K562 (cell line): ENCODE results near the gene SLC29A2. TPM values are rescaled to one million over a fixed set of nuclear protein-coding genes. Genes with fewer than 3 reads are reported as not detected.
A peak's percentile ranks its signal among the peaks of the same experiment; 100 is the strongest.

ENCODE experiments used
- DEAF1 ChIP-seq: fragments of 450-650 bp; formaldehyde crosslinking; IDR thresholded peaks from 2 replicates; pipeline ENCODE4 v1.4.0; 2020; ENCODE audit warnings: mild to moderate bottlenecking, moderate library complexity
- ETS2 ChIP-seq: IDR thresholded peaks from 2 replicates; pipeline ENCODE4 v1.6.1; 2016; ENCODE audit warnings: borderline replicate concordance, missing genetic modification characterization, mild to moderate bottlenecking, moderate library complexity, missing compliant biosample characterization; ENCODE audit not compliant: poor library complexity, severe bottlenecking
- FOXJ2 ChIP-seq: fragments of 200-800 bp; sonication (Bioruptor generic); IDR thresholded peaks from 2 replicates; pipeline ENCODE4 v1.6.1; 2016; ENCODE audit warnings: missing genetic modification characterization, missing compliant biosample characterization
- LARP7 ChIP-seq: fragments of 450-650 bp; IDR thresholded peaks from 2 replicates; pipeline ENCODE4 v1.6.1; 2016
- MAZ ChIP-seq, 2 experiments: fragments of 450-650 bp in 1 of 2; sonication (generic) in 1 of 2; formaldehyde crosslinking; IDR thresholded peaks in 1 of 2; conservative IDR thresholded peaks in 1 of 2; 2 replicates each; pipeline versions ENCODE4 v1.4.0 to v1.5.0; 2020; ENCODE audit warnings: mild to moderate bottlenecking in 1 of 2, missing genetic modification reagents in 1 of 2
- NFIC ChIP-seq: fragments of 450-650 bp; IDR thresholded peaks from 2 replicates; pipeline ENCODE4 v1.6.1; 2017; ENCODE audit warnings: mild to moderate bottlenecking, inconsistent platforms
- NFXL1 ChIP-seq: fragments of 450-650 bp; formaldehyde crosslinking; IDR thresholded peaks from 2 replicates; pipeline ENCODE4 v1.4.0; 2021; ENCODE audit warnings: mild to moderate bottlenecking
- POLR2H ChIP-seq: IDR thresholded peaks from 2 replicates; pipeline ENCODE4 v1.6.1; 2016; ENCODE audit warnings: missing genetic modification characterization, low read depth, mild to moderate bottlenecking, control low read depth, missing compliant biosample characterization, moderate library complexity
- RAD51 ChIP-seq: fragments of 450-650 bp; IDR thresholded peaks from 2 replicates; pipeline ENCODE4 v1.7.1; 2016; ENCODE audit warnings: low read depth, mild to moderate bottlenecking, borderline replicate concordance
- RBM14 ChIP-seq: fragments of 200-400 bp; formaldehyde crosslinking; IDR thresholded peaks from 2 replicates; pipeline ENCODE4 v1.6.1; 2018; ENCODE audit warnings: low read depth, mild to moderate bottlenecking, low read length, moderate library complexity, borderline replicate concordance; ENCODE audit not compliant: insufficient read depth
- RBM39 ChIP-seq: fragments of 200-400 bp; formaldehyde crosslinking; optimal IDR thresholded peaks from 2 replicates; pipeline ENCODE3; 2018; ENCODE audit warnings: low read depth, low read length
- RHOXF2B ChIP-seq: fragments of 250-450 bp; sonication (Bioruptor Pico); conservative IDR thresholded peaks from 2 replicates; pipeline ENCODE4 v1.5.1; 2021
- SRF ChIP-seq, 2 experiments: fragments of 250-450, 450-650 bp in 1 of 2; sonication (Bioruptor Pico) in 1 of 2; sonication (generic) in 1 of 2; formaldehyde crosslinking; IDR thresholded peaks; 2 replicates each; pipeline versions ENCODE4 v1.5.0 to v1.5.1; 2020 to 2022; ENCODE audit warnings: mild to moderate bottlenecking in 1 of 2, missing genetic modification reagents in 1 of 2
- SUPT5H ChIP-seq: fragments of 450-650 bp; IDR thresholded peaks from 2 replicates; pipeline ENCODE4 v1.6.1; 2016
- TARDBP ChIP-seq: fragments of 450-650 bp; IDR thresholded peaks from 2 replicates; pipeline ENCODE4 v1.6.1; 2016
- TFAP4 ChIP-seq: sonication (generic); formaldehyde crosslinking; IDR thresholded peaks from 2 replicates; pipeline ENCODE4 v1.8.0; 2022; ENCODE audit warnings: missing genetic modification reagents, mild to moderate bottlenecking, moderate library complexity, borderline replicate concordance
- TRIM28 ChIP-seq: fragments of 450-650 bp; IDR thresholded peaks from 2 replicates; pipeline ENCODE4 v1.6.1; 2017
- ZC3H8 ChIP-seq: fragments of 450-650 bp; IDR thresholded peaks from 2 replicates; pipeline ENCODE4 v1.6.1; 2017
- ZNF232 ChIP-seq: sonication (generic); formaldehyde crosslinking; IDR thresholded peaks from 2 replicates; pipeline ENCODE4 v1.8.0; 2022; ENCODE audit warnings: mild to moderate bottlenecking, missing genetic modification reagents
- ZNF384 ChIP-seq: IDR thresholded peaks from 2 replicates; pipeline ENCODE4 v1.6.1; 2012; ENCODE audit warnings: low read depth, low read length, improper control_type of control experiment
- ZNF512 ChIP-seq: IDR thresholded peaks from 2 replicates; pipeline ENCODE4 v1.6.1; 2016; ENCODE audit warnings: missing genetic modification characterization, missing compliant biosample characterization
- ZSCAN29 ChIP-seq: fragments of 450-650 bp; IDR thresholded peaks from 2 replicates; pipeline ENCODE4 v1.6.1; 2017
- polyA plus RNA-seq, 8 experiments: library from polyadenylated mRNA; depleted of rRNA in 4 of 8; stranded (reverse) in 5 of 8; unstranded in 3 of 8; fragments of >200 nt; fragmentation: Nextera tagmentation in 2 of 8; fragmentation: Illumina TruSeq in 1 of 8; extraction: Ambion mirVana in 2 of 8; extraction: Trizol in 1 of 8; gene quantifications; 2 replicates each; pipeline versions ENCODE4 v1.2.1 to v1.2.3, GENCODE V29; 2011 to 2014; ENCODE audit warnings: inconsistent platforms in 1 of 8, missing spikeins in 1 of 8
- total RNA-seq, 7 experiments: library from RNA; depleted of rRNA in 6 of 7; stranded (reverse); fragments of >200 nt in 6 of 7; fragmentation: Illumina TruSeq in 2 of 7; extraction: Trizol in 2 of 7; gene quantifications; 2 replicates each; pipeline versions ENCODE4 v1.2.1 to v1.2.3, GENCODE V29; 2011 to 2021; ENCODE audit warnings: low replicate concordance in 1 of 7
- TF ChIP-seq, protein P1 (sequence below): IDR thresholded peaks from 2 replicates; pipeline ENCODE4 v1.6.1; 2011; ENCODE audit warnings: borderline replicate concordance, low read depth, mild to moderate bottlenecking, moderate library complexity, low read length; ENCODE audit not compliant: insufficient read depth, poor library complexity, severe bottlenecking

The SLC29A2 gene
- total and polyA plus RNA-seq, 9 of the 15 experiments (the other 6 are each of a cell fraction or from before 2014, with no cell fraction given): 2.4 to 48.6 (median 14.2) TPM

- TF ChIP-seq, protein P1, sequence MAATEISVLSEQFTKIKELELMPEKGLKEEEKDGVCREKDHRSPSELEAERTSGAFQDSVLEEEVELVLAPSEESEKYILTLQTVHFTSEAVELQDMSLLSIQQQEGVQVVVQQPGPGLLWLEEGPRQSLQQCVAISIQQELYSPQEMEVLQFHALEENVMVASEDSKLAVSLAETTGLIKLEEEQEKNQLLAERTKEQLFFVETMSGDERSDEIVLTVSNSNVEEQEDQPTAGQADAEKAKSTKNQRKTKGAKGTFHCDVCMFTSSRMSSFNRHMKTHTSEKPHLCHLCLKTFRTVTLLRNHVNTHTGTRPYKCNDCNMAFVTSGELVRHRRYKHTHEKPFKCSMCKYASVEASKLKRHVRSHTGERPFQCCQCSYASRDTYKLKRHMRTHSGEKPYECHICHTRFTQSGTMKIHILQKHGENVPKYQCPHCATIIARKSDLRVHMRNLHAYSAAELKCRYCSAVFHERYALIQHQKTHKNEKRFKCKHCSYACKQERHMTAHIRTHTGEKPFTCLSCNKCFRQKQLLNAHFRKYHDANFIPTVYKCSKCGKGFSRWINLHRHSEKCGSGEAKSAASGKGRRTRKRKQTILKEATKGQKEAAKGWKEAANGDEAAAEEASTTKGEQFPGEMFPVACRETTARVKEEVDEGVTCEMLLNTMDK: peak; percentile 98
- TF ChIP-seq ZNF512 (tag) (no peak), TARDBP (no peak), POLR2H (no peak), RAD51 (no peak), RBM39 (no peak), ZSCAN29 (no peak), LARP7 (no peak), ZNF384 (no peak), NFXL1 (no peak), SRF (CRISPR knock-in tag; IDR thresholded peaks at IDR 0.05) (peak in 1 of 2 experiments; percentile 64; a peak in 1 of 4 replicates), TFAP4 (CRISPR knock-in tag) (peak; percentile 10; the same call in 1 of the 2 replicates), MAZ (CRISPR knock-in tag; conservative IDR thresholded peaks at IDR 0.05 in 1 of 2, IDR thresholded peaks at IDR 0.05 in 1 of 2) (peak in 1 of 2 experiments; percentile 32; a peak in 1 of 4 replicates), TRIM28 (no peak), DEAF1 (no peak), RBM14 (no peak), RHOXF2B (CRISPR knock-in tag) (no peak), NFIC (no peak), SUPT5H (peak; percentile 57), ETS2 (tag) (no peak), FOXJ2 (tag) (no peak), ZNF232 (CRISPR knock-in tag) (no peak), ZC3H8 (no peak)
These were observed 7.6 kb downstream of the SLC29A2 start (continued) for GRCh38 chr11:66363805-66364535.
